Measurements from ENCODE around the gene NPL.

DNA sequence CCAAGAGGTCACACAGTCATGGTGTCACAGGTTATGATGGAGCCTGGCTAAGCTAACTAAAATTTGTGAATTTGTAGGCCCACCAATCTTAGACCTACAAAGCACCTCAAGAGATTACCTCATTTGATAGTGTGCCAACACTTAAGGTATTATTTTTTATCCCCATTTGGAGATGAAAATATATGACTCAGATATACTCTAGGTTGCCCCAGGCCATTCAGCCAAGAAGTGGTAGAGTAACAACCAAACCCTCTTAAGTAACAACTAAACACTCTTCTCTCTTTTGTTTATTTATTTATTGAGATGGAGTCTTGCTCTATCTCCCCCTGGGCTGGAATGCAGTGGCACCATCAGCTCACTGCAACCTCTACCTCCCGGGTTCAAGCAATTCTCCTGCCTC lies 14.3 kb downstream of the NPL start:
- TF ChIP-seq, protein P1, sequence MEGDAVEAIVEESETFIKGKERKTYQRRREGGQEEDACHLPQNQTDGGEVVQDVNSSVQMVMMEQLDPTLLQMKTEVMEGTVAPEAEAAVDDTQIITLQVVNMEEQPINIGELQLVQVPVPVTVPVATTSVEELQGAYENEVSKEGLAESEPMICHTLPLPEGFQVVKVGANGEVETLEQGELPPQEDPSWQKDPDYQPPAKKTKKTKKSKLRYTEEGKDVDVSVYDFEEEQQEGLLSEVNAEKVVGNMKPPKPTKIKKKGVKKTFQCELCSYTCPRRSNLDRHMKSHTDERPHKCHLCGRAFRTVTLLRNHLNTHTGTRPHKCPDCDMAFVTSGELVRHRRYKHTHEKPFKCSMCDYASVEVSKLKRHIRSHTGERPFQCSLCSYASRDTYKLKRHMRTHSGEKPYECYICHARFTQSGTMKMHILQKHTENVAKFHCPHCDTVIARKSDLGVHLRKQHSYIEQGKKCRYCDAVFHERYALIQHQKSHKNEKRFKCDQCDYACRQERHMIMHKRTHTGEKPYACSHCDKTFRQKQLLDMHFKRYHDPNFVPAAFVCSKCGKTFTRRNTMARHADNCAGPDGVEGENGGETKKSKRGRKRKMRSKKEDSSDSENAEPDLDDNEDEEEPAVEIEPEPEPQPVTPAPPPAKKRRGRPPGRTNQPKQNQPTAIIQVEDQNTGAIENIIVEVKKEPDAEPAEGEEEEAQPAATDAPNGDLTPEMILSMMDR (IDR thresholded peaks at IDR 0.05; ENCODE audit: insufficient read depth, low read length, poor library complexity, severe bottlenecking) = no peak
- no peak for TF ChIP-seq EZH2phosphoT487 (conservative IDR thresholded peaks at IDR 0.05; ENCODE audit: low read length)

All from SU-DHL-6 (cell line).